B cell (primary cell): ENCODE results near the gene ARFGAP1.

Experiments
- CTCF ChIP-seq: fragments of 200-600 bp; IDR thresholded peaks from one replicate; pipeline ENCODE4 v1.8.0; 2022; ENCODE audit warnings: antibody characterized with exemption, mild to moderate bottlenecking
- EZH2 ChIP-seq: IDR thresholded peaks from 2 replicates; pipeline ENCODE4 v1.6.1; 2012; ENCODE audit warnings: borderline replicate concordance, low read depth, mild to moderate bottlenecking, moderate library complexity, low read length; ENCODE audit not compliant: insufficient read depth, poor library complexity, severe bottlenecking

- no peak for TF ChIP-seq CTCF
- no peak for TF ChIP-seq EZH2
These were observed 16.1 kb downstream of the ARFGAP1 start for GRCh38 chr20:63288581-63289251.
